ENCODE data around the gene ATP5IF1. TPM values are rescaled to one million over a fixed set of nuclear protein-coding genes. Genes with fewer than 3 reads are reported as not detected.

ATP5IF1 gene
- total RNA-seq, result 36.0 TPM

GRCh38 chr1:28235755-28236655 is at the start of gene ATP5IF1:
Gene ATP5IF1 (plus strand): TSS chr1:28236124. CDS start chr1:28236184, 60 bp downstream.
- peaks cover 5 to 10% (median 9%) of the 10 kb centered on the region in 3 donors for H3K36me3 ChIP-seq (ENCODE audit: control insufficient read depth in 3 of 3, insufficient read depth in 3 of 3, low read length in 3 of 3)
- peaks cover 20 to 42% (median 34%) of the 10 kb centered on the region in 3 donors for H3K4me1 ChIP-seq (ENCODE audit: control insufficient read depth in 3 of 3, insufficient read depth in 3 of 3, low read length in 3 of 3)
- peak within 1 kb of the TSS; percentile 83 to 100 (median 98) for H3K9ac ChIP-seq (ENCODE audit: low read depth in 1 of 3, low read length in 3 of 3)
- peak within 1 kb of the TSS; percentile 88 to 100 (median 97) for H3K4me3 ChIP-seq (ENCODE audit: low read length in 3 of 3)
- no peaks in the 10 kb centered on the region for H3K27me3 ChIP-seq (ENCODE audit: control insufficient read depth in 3 of 3, insufficient read depth in 3 of 3, low read length in 3 of 3)
- peak within 1 kb of the TSS; percentile 79 for H3K27ac ChIP-seq (ENCODE audit: low read depth, low read length)
- H3K9me3 ChIP-seq (ENCODE audit: control insufficient read depth in 3 of 3, low read length in 3 of 3), result no peaks in the 10 kb centered on the region

- Histone ChIP-seq H3K9me3 (ENCODE audit: control insufficient read depth in 3 of 3, low read length in 3 of 3) (no peaks in the 10 kb centered on the region), H3K27ac (ENCODE audit: low read depth, low read length) (no peak overlapping the region), H3K27me3 (ENCODE audit: control insufficient read depth in 3 of 3, insufficient read depth in 3 of 3, low read length in 3 of 3) (no peaks in the 10 kb centered on the region), H3K9ac (ENCODE audit: low read depth in 1 of 3, low read length in 3 of 3) (no peak overlapping the region), H3K4me1 (ENCODE audit: control insufficient read depth in 3 of 3, insufficient read depth in 3 of 3, low read length in 3 of 3) (peaks cover 0 to 5% (median 0%) of the 10 kb centered on the region in 3 donors), H3K36me3 (ENCODE audit: control insufficient read depth in 3 of 3, insufficient read depth in 3 of 3, low read length in 3 of 3) (no peaks in the 10 kb centered on the region), H3K4me3 (ENCODE audit: low read length in 3 of 3) (no peak overlapping the region)
Measured at GRCh38 chr1:28190337-28190979, 45.5 kb upstream of the ATP5IF1 start.

- H3K27ac ChIP-seq (ENCODE audit: low read depth, low read length), result no peak overlapping the region
- H3K4me1 ChIP-seq (ENCODE audit: control insufficient read depth in 3 of 3, insufficient read depth in 3 of 3, low read length in 3 of 3), result peaks cover 0 to 5% (median 0%) of the 10 kb centered on the region in 3 donors
Measured at GRCh38 chr1:28190996-28191645, 44.8 kb upstream of the ATP5IF1 start.

GRCh38 chr1:28193701-28194161 is 42.2 kb upstream of the ATP5IF1 start:
- H3K27ac ChIP-seq (ENCODE audit: low read depth, low read length), result no peak overlapping the region
- peaks cover 6 to 11% (median 9%) of the 10 kb centered on the region in 3 donors for H3K36me3 ChIP-seq (ENCODE audit: control insufficient read depth in 3 of 3, insufficient read depth in 3 of 3, low read length in 3 of 3)
- H3K9ac ChIP-seq (ENCODE audit: low read depth in 1 of 3, low read length in 3 of 3), result no peak overlapping the region
- H3K27me3 ChIP-seq (ENCODE audit: control insufficient read depth in 3 of 3, insufficient read depth in 3 of 3, low read length in 3 of 3), result no peaks in the 10 kb centered on the region
- H3K4me3 ChIP-seq (ENCODE audit: low read length in 3 of 3), result no peak overlapping the region
- H3K4me1 ChIP-seq (ENCODE audit: control insufficient read depth in 3 of 3, insufficient read depth in 3 of 3, low read length in 3 of 3), result peaks cover 0 to 5% (median 0%) of the 10 kb centered on the region in 3 donors
- no peaks in the 10 kb centered on the region for H3K9me3 ChIP-seq (ENCODE audit: control insufficient read depth in 3 of 3, low read length in 3 of 3)

More at GRCh38 chr1:28190996-28191645, 44.8 kb upstream of the ATP5IF1 start:
- Histone ChIP-seq H3K27me3 (ENCODE audit: control insufficient read depth in 3 of 3, insufficient read depth in 3 of 3, low read length in 3 of 3) (no peaks in the 10 kb centered on the region), H3K9me3 (ENCODE audit: control insufficient read depth in 3 of 3, low read length in 3 of 3) (no peaks in the 10 kb centered on the region), H3K9ac (ENCODE audit: low read depth in 1 of 3, low read length in 3 of 3) (no peak overlapping the region), H3K4me3 (ENCODE audit: low read length in 3 of 3) (no peak overlapping the region), H3K36me3 (ENCODE audit: control insufficient read depth in 3 of 3, insufficient read depth in 3 of 3, low read length in 3 of 3) (no peaks in the 10 kb centered on the region)

- Histone ChIP-seq H3K9me3 (ENCODE audit: control insufficient read depth in 3 of 3, low read length in 3 of 3) (no peaks in the 10 kb centered on the region), H3K36me3 (ENCODE audit: control insufficient read depth in 3 of 3, insufficient read depth in 3 of 3, low read length in 3 of 3) (peaks cover 12 to 17% (median 17%) of the 10 kb centered on the region in 3 donors), H3K4me1 (ENCODE audit: control insufficient read depth in 3 of 3, insufficient read depth in 3 of 3, low read length in 3 of 3) (peaks cover 0 to 5% (median 0%) of the 10 kb centered on the region in 3 donors), H3K27ac (ENCODE audit: low read depth, low read length) (no peak overlapping the region), H3K9ac (ENCODE audit: low read depth in 1 of 3, low read length in 3 of 3) (no peak overlapping the region), H3K4me3 (ENCODE audit: low read length in 3 of 3) (no peak overlapping the region), H3K27me3 (ENCODE audit: control insufficient read depth in 3 of 3, insufficient read depth in 3 of 3, low read length in 3 of 3) (no peaks in the 10 kb centered on the region)
Measured at GRCh38 chr1:28194326-28195035, 41.4 kb upstream of the ATP5IF1 start.

- H3K9me3 ChIP-seq (ENCODE audit: control insufficient read depth in 3 of 3, low read length in 3 of 3), result no peaks in the 10 kb centered on the region
- peaks cover 24 to 27% (median 27%) of the 10 kb centered on the region in 3 donors for H3K36me3 ChIP-seq (ENCODE audit: control insufficient read depth in 3 of 3, insufficient read depth in 3 of 3, low read length in 3 of 3)
- H3K4me1 ChIP-seq (ENCODE audit: control insufficient read depth in 3 of 3, insufficient read depth in 3 of 3, low read length in 3 of 3), result peaks cover 0 to 4% (median 0%) of the 10 kb centered on the region in 3 donors
- H3K27me3 ChIP-seq (ENCODE audit: control insufficient read depth in 3 of 3, insufficient read depth in 3 of 3, low read length in 3 of 3), result no peaks in the 10 kb centered on the region
- H3K27ac ChIP-seq (ENCODE audit: low read depth, low read length), result no peak overlapping the region
- no peak overlapping the region for H3K4me3 ChIP-seq (ENCODE audit: low read length in 3 of 3)
- H3K9ac ChIP-seq (ENCODE audit: low read depth in 1 of 3, low read length in 3 of 3), result no peak overlapping the region
Measured at GRCh38 chr1:28195780-28196179, 40.1 kb upstream of the ATP5IF1 start.

GRCh38 chr1:28196330-28196729 is 39.6 kb upstream of the ATP5IF1 start:
- Histone ChIP-seq H3K27me3 (ENCODE audit: control insufficient read depth in 3 of 3, insufficient read depth in 3 of 3, low read length in 3 of 3) (no peaks in the 10 kb centered on the region), H3K9ac (ENCODE audit: low read depth in 1 of 3, low read length in 3 of 3) (no peak overlapping the region), H3K9me3 (ENCODE audit: control insufficient read depth in 3 of 3, low read length in 3 of 3) (no peaks in the 10 kb centered on the region), H3K4me3 (ENCODE audit: low read length in 3 of 3) (no peak overlapping the region), H3K36me3 (ENCODE audit: control insufficient read depth in 3 of 3, insufficient read depth in 3 of 3, low read length in 3 of 3) (peaks cover 30 to 32% (median 31%) of the 10 kb centered on the region in 3 donors), H3K27ac (ENCODE audit: low read depth, low read length) (no peak overlapping the region), H3K4me1 (ENCODE audit: control insufficient read depth in 3 of 3, insufficient read depth in 3 of 3, low read length in 3 of 3) (no peaks in the 10 kb centered on the region)

- H3K36me3 ChIP-seq (ENCODE audit: control insufficient read depth in 3 of 3, insufficient read depth in 3 of 3, low read length in 3 of 3), result peaks cover 34 to 42% (median 35%) of the 10 kb centered on the region in 3 donors
- no peak overlapping the region for H3K4me3 ChIP-seq (ENCODE audit: low read length in 3 of 3)
- H3K27me3 ChIP-seq (ENCODE audit: control insufficient read depth in 3 of 3, insufficient read depth in 3 of 3, low read length in 3 of 3), result no peaks in the 10 kb centered on the region
- H3K4me1 ChIP-seq (ENCODE audit: control insufficient read depth in 3 of 3, insufficient read depth in 3 of 3, low read length in 3 of 3), result no peaks in the 10 kb centered on the region
- no peak overlapping the region for H3K9ac ChIP-seq (ENCODE audit: low read depth in 1 of 3, low read length in 3 of 3)
- H3K27ac ChIP-seq (ENCODE audit: low read depth, low read length), result no peak overlapping the region
- no peaks in the 10 kb centered on the region for H3K9me3 ChIP-seq (ENCODE audit: control insufficient read depth in 3 of 3, low read length in 3 of 3)
Measured at GRCh38 chr1:28197682-28198415, 38.1 kb upstream of the ATP5IF1 start.
